Measurements from ENCODE around the gene ZNF837. TPM values are rescaled to one million over a fixed set of nuclear protein-coding genes. Genes with fewer than 3 reads are reported as not detected.

The ZNF837 gene
- total RNA-seq, 2 experiments from 2014 or later = 0.71 to 1.0 TPM

DNA sequence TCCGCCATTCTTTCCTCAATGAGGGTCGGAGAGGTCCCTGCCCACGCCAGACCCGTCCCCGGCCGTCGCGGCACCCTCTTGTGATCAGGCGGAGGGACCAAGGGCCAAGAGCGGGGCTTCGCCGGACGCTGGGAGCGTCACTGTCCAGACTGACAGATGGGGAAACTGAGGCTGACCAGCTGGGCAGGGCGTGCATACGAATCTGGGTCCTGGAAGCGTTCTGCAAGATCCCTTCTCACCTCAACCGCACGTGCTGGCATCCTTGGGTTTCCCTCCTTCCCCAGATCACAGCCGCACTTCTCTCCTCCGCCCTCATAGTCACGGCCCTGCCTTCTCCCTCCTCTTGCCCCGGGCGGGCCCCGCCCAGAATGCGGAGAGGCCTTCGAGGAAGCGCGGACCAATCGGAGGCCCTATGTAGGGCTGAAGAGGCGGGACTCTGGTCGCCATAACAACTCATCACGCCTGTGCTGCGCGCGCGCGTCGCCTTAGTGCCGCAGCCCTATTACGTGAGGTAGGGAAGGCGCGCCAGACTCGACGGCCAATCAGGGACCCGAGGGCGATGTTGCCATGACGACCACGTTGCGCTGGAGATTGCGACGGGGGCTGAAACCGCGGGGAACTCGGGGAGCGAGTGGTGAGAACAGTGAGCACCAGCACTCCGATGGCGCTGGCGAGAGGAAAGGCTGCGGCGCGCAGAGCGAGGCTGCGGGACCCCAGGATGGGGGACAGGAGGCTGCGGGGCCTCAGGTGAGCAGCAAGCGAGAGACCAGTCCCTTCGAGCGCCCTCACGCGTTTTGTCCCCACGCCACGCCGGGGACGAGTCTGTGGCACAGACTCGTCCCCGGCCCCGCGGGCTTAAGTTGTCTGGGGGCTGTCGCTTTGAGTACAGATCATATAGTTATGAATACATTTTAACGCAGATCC, 20.3 kb upstream of the ZNF837 start:
- H3K27me3 Mint-ChIP-seq = peaks cover 25% of the 10 kb centered on the region
- peaks cover 9% of the 10 kb centered on the region for H3K4me1 Mint-ChIP-seq (ENCODE audit: low read depth)
- H3K4me3 Mint-ChIP-seq = peak overlapping the region; percentile 88
- Histone ChIP-seq H3K27ac (ENCODE audit: low read depth in 1 of 2, low read length in 2 of 2) (peak overlapping the region; percentile 59 to 94), H3K4me1 (ENCODE audit: insufficient read depth, low read length) (peaks cover 20% of the 10 kb centered on the region), H3K27me3 (ENCODE audit: control insufficient read depth in 1 of 2, insufficient read depth in 2 of 2, low read length in 2 of 2) (peaks cover 11 to 15% of the 10 kb centered on the region in 2 experiments), H3K9me3 (ENCODE audit: control insufficient read depth in 1 of 2, insufficient read depth in 1 of 2, low read length in 2 of 2) (peaks cover 0 to 5% of the 10 kb centered on the region in 2 experiments), H3K4me3 (ENCODE audit: low read length) (peak overlapping the region; percentile 75), H3K36me3 (ENCODE audit: insufficient read depth, low read length) (no peaks in the 10 kb centered on the region)
- TF ChIP-seq, protein P1, sequence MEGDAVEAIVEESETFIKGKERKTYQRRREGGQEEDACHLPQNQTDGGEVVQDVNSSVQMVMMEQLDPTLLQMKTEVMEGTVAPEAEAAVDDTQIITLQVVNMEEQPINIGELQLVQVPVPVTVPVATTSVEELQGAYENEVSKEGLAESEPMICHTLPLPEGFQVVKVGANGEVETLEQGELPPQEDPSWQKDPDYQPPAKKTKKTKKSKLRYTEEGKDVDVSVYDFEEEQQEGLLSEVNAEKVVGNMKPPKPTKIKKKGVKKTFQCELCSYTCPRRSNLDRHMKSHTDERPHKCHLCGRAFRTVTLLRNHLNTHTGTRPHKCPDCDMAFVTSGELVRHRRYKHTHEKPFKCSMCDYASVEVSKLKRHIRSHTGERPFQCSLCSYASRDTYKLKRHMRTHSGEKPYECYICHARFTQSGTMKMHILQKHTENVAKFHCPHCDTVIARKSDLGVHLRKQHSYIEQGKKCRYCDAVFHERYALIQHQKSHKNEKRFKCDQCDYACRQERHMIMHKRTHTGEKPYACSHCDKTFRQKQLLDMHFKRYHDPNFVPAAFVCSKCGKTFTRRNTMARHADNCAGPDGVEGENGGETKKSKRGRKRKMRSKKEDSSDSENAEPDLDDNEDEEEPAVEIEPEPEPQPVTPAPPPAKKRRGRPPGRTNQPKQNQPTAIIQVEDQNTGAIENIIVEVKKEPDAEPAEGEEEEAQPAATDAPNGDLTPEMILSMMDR (IDR thresholded peaks at IDR 0.05) = no peak
- no peaks in the 10 kb centered on the region for H3K9me3 Mint-ChIP-seq
- peak; percentile 98 to 100 (median 99) for DNase-seq
- H3K36me3 Mint-ChIP-seq (ENCODE audit: low read depth) = peaks cover 5% of the 10 kb centered on the region
- intact Hi-C loops (cut with DNase I, micrococcal nuclease) = loop anchor here (1.0 to 5.0 kb wide), 4 partner anchors 14 to 219 kb away; partner anchors contain the start of genes RPS5 (in 2 of the 2), ZNF837 (in 2 of the 2) and ZNF274 (in 1 of the 2)
- ATAC-seq (ENCODE audit: poor library complexity) = peak; percentile 95
- peak overlapping the region; percentile 86 for H3K27ac Mint-ChIP-seq
- POLR2A ChIA-PET = no interaction called here
- CTCF ChIA-PET = no interaction called here

DNA sequence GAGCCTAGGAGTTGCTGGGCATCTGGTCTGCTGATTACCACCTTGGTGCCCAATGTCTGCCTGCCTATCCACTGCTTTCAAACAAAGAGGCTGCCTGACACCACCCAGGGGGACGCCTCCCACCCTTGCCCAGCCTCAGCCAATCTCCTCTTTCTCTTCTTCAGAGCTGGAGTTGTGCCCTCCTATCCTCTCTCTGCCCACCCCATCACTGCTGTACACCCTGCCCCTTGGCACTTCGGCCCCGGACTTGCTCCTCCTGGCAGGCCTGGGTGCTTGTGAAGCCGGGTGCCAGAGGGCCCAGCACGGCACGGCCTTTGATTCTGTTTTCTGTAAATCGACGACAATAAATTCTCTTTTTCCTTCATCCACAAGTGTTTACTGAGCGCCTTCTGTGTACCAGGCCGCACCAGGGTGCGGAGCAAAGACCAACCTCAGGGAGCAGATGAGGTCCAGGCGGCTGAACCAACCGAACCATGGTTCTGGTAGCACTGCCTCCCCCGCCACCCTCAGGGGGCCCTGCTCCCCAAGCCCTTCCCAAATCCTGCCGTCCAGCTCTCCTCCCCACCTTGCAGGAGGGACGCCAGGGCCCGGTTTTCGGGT, 19.6 kb upstream of the ZNF837 start:
- TF ChIP-seq, protein P1 (IDR thresholded peaks at IDR 0.05) = no peak
- Mint-ChIP-seq H3K36me3 (ENCODE audit: low read depth) (peaks cover 11% of the 10 kb centered on the region), H3K4me1 (ENCODE audit: low read depth) (peaks cover 9% of the 10 kb centered on the region), H3K27ac (no peak overlapping the region), H3K9me3 (no peaks in the 10 kb centered on the region), H3K27me3 (peaks cover 25% of the 10 kb centered on the region), H3K4me3 (peak overlapping the region; percentile 51)
- Histone ChIP-seq H3K27ac (ENCODE audit: low read depth in 1 of 2, low read length in 2 of 2) (no peak overlapping the region), H3K9me3 (ENCODE audit: control insufficient read depth in 1 of 2, insufficient read depth in 1 of 2, low read length in 2 of 2) (peaks cover 0 to 9% of the 10 kb centered on the region in 2 experiments), H3K4me1 (ENCODE audit: insufficient read depth, low read length) (peaks cover 24% of the 10 kb centered on the region), H3K4me3 (ENCODE audit: low read length) (peak overlapping the region; percentile 75), H3K36me3 (ENCODE audit: insufficient read depth, low read length) (no peaks in the 10 kb centered on the region), H3K27me3 (ENCODE audit: control insufficient read depth in 1 of 2, insufficient read depth in 2 of 2, low read length in 2 of 2) (peaks cover 16 to 21% of the 10 kb centered on the region in 2 experiments)
- ATAC-seq (ENCODE audit: poor library complexity) = no peak
- no peak for DNase-seq
- ChIA-PET CTCF (no interaction called here), POLR2A (no interaction called here)
- intact Hi-C loops (cut with DNase I, micrococcal nuclease) = loop anchor here in 1 of 2 experiments (5.0 kb wide), 1 partner anchor 218 kb away; the partner anchor contains the start of gene ZNF274

DNA sequence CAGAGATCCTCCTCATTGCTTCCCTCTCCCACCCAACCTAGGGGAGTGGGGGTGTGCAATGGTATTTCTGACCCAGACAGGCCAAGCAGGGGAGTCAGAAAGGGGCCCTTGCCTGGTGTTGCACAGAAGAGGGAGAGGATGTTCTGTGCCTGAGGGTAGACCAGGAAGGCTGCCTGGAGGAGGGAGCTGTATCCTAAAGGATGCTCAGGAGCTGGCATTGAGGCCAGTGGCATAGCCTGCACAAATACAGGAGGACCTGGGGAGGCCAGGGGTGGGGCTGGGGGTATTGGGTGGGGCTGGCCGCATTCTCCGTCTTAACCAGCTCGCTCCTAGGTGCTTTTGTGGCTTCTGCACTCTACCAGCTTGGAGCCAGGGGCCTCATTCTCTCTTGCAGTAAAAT, 19.1 kb upstream of the ZNF837 start:
- H3K36me3 Mint-ChIP-seq (ENCODE audit: low read depth) = peaks cover 14% of the 10 kb centered on the region
- peaks cover 9% of the 10 kb centered on the region for H3K4me1 Mint-ChIP-seq (ENCODE audit: low read depth)
- H3K9me3 ChIP-seq (ENCODE audit: control insufficient read depth in 1 of 2, insufficient read depth in 1 of 2, low read length in 2 of 2) = peaks cover 0 to 9% of the 10 kb centered on the region in 2 experiments
- H3K27ac ChIP-seq (ENCODE audit: low read depth in 1 of 2, low read length in 2 of 2) = no peak overlapping the region
- no peak for ATAC-seq (ENCODE audit: poor library complexity)
- peak in 1 of 14 experiments; percentile 20 for DNase-seq
- no peak overlapping the region for H3K4me3 ChIP-seq (ENCODE audit: low read length)
- no peaks in the 10 kb centered on the region for H3K9me3 Mint-ChIP-seq
- intact Hi-C loops (cut with DNase I, micrococcal nuclease) = loop anchor here in 1 of 2 experiments (5.0 kb wide), 1 partner anchor 218 kb away; the partner anchor contains the start of gene ZNF274
- H3K4me3 Mint-ChIP-seq = no peak overlapping the region
- ChIA-PET POLR2A (no interaction called here), CTCF (no interaction called here)
- H3K27ac Mint-ChIP-seq = no peak overlapping the region
- peaks cover 16 to 21% of the 10 kb centered on the region in 2 experiments for H3K27me3 ChIP-seq (ENCODE audit: control insufficient read depth in 1 of 2, insufficient read depth in 2 of 2, low read length in 2 of 2)
- TF ChIP-seq, protein P1 (IDR thresholded peaks at IDR 0.05) = no peak
- peaks cover 24% of the 10 kb centered on the region for H3K4me1 ChIP-seq (ENCODE audit: insufficient read depth, low read length)
- peaks cover 2% of the 10 kb centered on the region for H3K36me3 ChIP-seq (ENCODE audit: insufficient read depth, low read length)
- H3K27me3 Mint-ChIP-seq = peaks cover 25% of the 10 kb centered on the region

Data from CD4-positive, alpha-beta T cell (primary cell).